Fibroblast of peridontal ligament (primary cell): ENCODE data around the gene CES2.
A peak's percentile ranks its signal among the peaks of the same experiment; 100 is the strongest.
"Not testable (repeated sequence)": the region's sequence is repeated elsewhere in the genome, so short reads cannot be mapped to it uniquely, and the experiment has no call there.

Experiments used
- DNase-seq: peaks from one replicate; pipeline ENCODE4 v3.0.0-alpha.2; 2010; ENCODE audit errors: extremely low read depth

The CES2 gene

GRCh38 chr16:66953462-66954096 lies 18.3 kb downstream of the CES2 start:
- DNase-seq = no peak

GRCh38 chr16:66954097-66954659 lies 18.9 kb downstream of the CES2 start:
- DNase-seq = peak; percentile 83

GRCh38 chr16:66955363-66956153 lies 20.2 kb downstream of the CES2 start:
- not testable (repeated sequence) for DNase-seq

- not testable (repeated sequence) for DNase-seq
Observed at GRCh38 chr16:66956154-66956457, 20.8 kb downstream of the CES2 start.

GRCh38 chr16:66958857-66959703 lies 23.8 kb downstream of the CES2 start:
- no peak for DNase-seq

- no peak for DNase-seq
Observed at GRCh38 chr16:66959704-66960161, 24.4 kb downstream of the CES2 start.

- no peak for DNase-seq
Observed at GRCh38 chr16:66960270-66960669, 25.0 kb downstream of the CES2 start.

- peak; percentile 42 for DNase-seq
Observed at GRCh38 chr16:66961065-66961744, 25.9 kb downstream of the CES2 start, which contains the start of gene CES3. CES3 (plus strand) TSS chr16:66961266; CDS start chr16:66961308, 42 bp downstream.

- DNase-seq = no peak
Observed at GRCh38 chr16:66961914-66962313, 26.6 kb downstream of the CES2 start.

GRCh38 chr16:66964049-66964448 lies 28.7 kb downstream of the CES2 start:
- no peak for DNase-seq

GRCh38 chr16:66968847-66969246 lies 33.5 kb downstream of the CES2 start:
- DNase-seq = no peak

- no peak for DNase-seq
Observed at GRCh38 chr16:66970775-66971720, 35.7 kb downstream of the CES2 start.

GRCh38 chr16:66972983-66973382 lies 37.7 kb downstream of the CES2 start:
- no peak for DNase-seq

- DNase-seq = no peak
Observed at GRCh38 chr16:66973716-66974115, 38.4 kb downstream of the CES2 start.

- not testable (repeated sequence) for DNase-seq
Observed at GRCh38 chr16:66974156-66974931, 39.0 kb downstream of the CES2 start.

GRCh38 chr16:66974932-66975246 lies 39.6 kb downstream of the CES2 start:
- DNase-seq = not testable (repeated sequence)

- DNase-seq = no peak
Observed at GRCh38 chr16:66975302-66975893, 40.1 kb downstream of the CES2 start.

- DNase-seq = no peak
Observed at GRCh38 chr16:66976746-66977145, 41.4 kb downstream of the CES2 start.
